ENCODE measurements around the gene ETV3. TPM values are rescaled to one million over a fixed set of nuclear protein-coding genes. Genes with fewer than 3 reads are reported as not detected.
A peak's percentile ranks its signal among the peaks of the same experiment; 100 is the strongest.
"Not testable (repeated sequence)": the region's sequence is repeated elsewhere in the genome, so short reads cannot be mapped to it uniquely, and the experiment has no call there.

The ETV3 gene
- total RNA-seq (2014; rRNA removed): 7.6 and 11.4 TPM in 2 replicates
- polyA plus RNA-seq (2012): 7.7 TPM

DNA sequence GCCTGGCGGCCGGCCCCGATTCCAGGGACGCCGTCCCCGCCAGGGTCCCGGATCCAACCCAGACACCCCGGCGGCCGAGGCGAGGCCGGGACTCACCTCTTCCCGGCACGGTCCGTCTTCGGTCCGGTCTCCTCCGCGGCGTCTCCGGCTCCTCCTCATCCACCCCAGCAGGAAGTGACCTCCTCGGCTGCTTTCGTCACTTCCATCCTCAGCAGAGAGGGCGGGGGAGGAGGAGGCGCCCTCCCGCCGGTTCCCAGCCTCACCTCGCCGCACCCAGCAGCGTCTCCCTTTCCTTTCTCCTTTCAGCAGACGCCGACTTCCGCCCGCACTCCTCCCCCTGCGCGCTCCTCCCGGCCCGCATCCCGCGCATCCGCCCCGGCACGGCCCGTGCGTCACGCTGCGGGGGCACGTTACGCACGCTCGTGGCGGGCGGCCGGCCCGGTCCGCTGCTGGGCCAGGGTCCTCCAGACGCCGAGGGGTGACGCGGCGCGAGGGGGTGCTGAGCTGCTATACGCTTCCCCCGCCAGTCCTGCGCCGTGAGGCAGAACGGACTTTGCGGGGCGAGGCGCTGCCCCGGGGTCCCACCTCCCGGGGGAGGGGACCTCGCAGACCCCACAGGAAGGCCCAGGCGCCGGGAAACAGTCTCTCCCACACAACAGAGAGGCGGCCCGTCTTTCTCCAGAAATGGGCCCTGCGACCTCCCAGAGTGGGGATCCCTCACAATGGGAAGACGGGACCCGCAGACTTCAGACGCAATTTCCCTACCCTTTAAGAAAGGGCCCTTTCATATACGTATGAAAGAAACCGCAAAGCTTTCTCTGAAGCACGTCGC, at the start of gene ETV3:
Gene ETV3, minus strand, starts transcription at position 176 of the 832 bp plus-strand sequence. CDS start 2,043 bp downstream, outside the sequence.
- peak; percentile 87 for DNase-seq (ENCODE audit: low read depth)

DNA sequence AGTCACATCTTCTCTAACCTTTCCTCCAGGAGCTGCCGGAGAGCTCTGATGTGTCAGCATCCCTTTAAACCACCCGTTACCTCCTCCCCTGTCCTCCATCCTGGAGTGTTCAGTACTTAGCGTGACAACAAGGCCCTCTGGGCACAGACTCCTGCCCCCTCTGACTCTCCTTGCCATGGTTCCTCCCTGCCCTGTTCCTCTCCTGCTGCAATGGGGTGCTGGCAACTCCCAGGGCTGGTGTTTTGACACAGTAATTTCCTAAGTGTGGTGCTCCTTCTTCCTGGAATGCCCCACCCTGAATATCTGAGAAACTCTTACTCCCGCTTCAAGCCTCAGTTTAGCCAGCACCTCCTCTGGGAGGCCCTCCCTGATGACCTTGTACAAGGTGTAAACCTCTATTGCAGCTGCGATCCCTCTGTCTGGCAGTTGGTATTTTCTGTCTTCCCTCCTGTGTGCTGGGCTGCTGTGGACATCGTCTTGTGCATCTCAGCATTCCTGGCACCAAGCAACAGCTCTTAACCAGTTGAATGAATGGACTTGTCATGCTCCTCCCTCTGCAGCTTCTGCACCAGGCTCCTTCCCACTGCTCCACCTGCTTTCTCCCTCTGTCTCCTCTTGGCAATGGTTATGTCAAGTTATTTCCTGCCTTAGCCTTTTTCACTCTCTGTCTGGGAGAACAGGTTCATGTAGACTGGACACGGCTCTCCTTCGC, 48.2 kb upstream of the ETV3 start:
- no peak for DNase-seq (ENCODE audit: low read depth)

DNA sequence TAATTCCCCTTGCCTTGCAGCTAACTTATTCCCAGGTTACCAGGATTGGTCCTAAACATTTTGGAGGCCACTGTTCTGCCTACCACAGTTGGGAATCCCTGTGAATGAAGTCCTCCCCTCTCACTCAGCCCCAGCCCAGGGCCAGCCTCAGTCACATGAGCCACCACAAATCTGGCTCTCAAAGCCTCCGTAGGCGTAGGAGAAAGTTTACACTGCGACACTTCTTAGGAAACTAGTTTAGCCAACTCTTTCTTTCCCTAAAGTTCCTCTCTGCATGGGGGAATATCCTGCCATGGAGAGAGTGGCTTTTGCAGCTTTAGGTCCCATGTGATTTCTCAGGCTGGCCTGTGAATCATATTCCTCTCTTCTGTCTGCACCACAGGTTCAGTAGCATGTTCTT, 45.7 kb upstream of the ETV3 start:
- no peak for DNase-seq (ENCODE audit: low read depth)

DNA sequence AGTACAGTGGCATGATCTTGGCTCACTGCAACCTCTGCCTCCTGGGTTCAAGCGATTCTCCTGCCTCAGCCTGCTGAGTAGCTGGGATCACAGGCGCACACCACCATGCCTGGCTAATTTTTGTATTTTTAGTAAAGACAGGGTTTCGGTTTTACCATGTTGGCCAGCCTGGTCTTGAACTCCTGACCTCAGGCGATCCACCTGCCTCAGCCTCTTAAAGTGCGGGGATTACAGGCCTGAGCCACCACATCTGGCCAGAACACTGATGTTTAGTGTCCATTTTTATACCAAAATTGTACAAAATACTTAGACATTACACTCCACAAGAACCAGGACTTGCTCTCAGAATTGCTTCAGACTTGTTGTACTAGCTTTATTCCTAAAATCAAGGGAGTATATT, 44.2 kb upstream of the ETV3 start:
- not testable (repeated sequence) for DNase-seq (ENCODE audit: low read depth)

DNA sequence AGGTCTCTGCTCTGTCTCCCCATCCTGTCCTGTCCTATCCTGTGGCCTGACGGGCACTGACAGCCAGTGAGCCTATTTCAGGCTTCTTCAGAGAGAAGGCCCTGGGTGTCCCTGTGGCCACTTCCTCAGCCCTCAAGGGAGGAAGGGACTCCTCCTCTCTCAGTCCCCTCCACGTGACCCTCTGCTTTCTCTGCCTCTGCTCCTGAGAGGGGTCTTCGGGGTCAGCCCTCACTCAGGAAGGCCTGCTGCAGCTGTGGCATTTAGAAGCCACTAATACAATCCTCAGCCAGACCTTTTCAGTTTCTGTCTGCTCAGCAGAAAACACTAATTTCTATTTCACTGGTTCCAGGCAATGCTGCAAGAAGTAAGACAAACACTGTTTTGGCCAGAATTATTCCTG, 43.6 kb upstream of the ETV3 start:
- DNase-seq (ENCODE audit: low read depth): no peak

DNA sequence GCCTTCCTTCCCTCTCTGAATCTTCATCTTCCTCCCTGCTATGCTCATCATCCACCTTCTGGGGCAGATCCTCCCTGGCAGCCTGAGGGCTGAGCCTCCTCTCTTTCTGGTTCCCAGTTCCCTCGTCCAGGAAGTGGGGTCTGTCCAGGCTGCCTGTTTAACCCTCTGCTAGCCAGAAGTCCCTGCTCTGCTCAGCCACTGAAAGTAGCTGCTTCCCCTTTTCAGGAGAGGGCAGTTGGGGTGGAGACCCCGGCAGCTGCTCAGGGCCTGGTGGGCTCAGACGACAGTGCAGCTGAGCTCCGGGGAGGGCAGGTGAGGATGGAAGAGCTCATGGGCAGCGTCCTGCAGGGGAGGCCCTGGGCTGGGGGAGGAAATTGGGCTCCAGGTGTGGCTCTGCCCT, 43.1 kb upstream of the ETV3 start:
- no peak for DNase-seq (ENCODE audit: low read depth)

DNA sequence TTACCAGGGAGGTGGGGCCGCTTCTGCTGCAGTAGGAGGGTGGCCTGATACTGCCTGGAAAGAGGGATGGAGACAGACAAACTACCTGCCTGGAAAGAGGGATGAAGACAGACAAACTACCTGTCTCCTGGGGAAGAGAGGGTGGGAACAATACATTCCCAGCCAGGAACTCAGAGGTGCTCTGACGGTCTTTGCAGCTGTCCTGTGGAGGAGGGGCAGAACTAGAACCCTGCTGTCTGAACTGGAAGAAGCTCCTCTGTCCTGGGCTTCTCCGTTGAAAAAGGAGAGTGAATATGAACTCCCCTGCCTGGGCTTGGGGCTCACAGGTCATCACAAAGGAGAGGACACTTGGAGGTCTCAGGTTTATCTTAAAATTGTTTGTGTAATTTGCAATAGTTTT, 40.3 kb upstream of the ETV3 start:
- no peak for DNase-seq (ENCODE audit: low read depth)

DNA sequence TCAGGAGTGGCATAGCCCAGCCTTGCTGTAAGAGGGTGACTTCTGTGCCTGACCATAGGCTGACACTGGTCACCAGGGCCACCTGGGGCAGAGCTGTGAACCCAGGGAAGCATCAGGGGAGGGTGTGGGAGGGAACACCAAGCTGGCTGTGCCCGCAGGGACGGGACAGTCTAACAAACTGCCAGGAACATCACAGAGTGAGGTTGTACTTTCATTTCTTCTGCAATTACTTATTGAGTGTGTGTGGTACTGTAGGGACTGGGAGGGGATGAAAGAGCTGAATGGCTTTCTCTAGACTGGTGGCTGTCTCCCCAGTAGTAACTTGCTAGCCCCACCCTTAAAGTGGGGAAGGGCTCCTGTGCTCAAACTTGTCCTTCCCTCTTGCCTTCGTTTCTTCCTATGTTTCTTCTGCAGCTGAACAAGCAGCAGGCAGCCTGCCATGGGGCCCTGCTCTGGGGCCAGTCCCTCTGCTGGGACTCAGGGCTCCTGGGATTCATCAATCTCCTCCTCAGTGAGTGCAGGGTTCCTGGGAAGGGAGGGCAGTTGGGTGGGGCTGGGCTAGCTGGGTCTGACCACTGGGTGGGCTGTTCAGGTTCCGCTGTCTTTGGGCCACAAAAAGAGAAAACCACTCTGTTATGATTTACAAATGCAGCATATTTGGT, 39.7 kb upstream of the ETV3 start:
- DNase-seq (ENCODE audit: low read depth): no peak

DNA sequence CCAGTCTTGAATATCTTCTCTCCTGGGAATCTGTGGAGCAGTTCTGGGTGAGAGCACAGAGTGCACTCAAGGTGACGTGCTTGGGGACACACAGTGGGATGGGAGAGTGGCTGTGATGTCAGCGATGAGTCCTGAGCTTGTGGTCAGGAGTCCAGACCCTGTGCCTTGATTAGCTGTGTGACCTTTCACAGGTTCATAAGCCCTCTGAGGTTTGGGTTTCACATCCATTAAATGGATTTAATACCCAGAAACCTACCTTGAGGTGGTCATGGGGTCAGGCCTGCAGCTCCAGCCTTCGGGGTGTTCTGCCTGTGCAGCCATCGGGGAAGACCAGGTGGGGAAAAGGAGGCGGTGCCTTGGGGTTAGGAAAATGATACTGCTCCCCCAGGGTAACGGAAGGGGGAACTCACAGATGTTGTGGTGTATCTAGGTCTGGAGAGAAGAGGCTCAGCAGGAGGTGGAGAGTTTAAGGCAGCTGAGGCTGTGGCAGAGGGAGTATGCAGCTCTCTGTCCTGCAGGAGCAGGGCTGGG, 38.5 kb upstream of the ETV3 start:
- DNase-seq (ENCODE audit: low read depth): no peak

DNA sequence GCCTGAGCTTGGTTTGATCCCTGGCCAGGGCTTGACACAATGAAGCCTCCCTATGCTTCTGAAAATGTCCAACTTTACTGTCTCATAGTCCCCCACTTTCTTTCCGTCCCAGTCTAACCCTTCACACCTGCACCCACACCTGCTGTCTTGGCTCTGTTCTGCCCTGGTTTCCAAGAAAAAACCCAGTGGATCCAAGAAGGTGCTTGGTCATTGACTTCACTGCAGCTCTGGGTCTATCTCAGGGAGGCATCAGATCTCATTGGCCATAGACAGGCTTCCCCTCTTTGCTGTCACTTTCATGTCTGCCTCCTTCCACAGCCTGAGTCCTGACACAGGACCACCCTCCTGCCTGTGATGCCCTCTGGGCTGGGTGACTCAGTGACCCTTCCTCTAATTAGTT, 37.8 kb upstream of the ETV3 start:
- no peak for DNase-seq (ENCODE audit: low read depth)

DNA sequence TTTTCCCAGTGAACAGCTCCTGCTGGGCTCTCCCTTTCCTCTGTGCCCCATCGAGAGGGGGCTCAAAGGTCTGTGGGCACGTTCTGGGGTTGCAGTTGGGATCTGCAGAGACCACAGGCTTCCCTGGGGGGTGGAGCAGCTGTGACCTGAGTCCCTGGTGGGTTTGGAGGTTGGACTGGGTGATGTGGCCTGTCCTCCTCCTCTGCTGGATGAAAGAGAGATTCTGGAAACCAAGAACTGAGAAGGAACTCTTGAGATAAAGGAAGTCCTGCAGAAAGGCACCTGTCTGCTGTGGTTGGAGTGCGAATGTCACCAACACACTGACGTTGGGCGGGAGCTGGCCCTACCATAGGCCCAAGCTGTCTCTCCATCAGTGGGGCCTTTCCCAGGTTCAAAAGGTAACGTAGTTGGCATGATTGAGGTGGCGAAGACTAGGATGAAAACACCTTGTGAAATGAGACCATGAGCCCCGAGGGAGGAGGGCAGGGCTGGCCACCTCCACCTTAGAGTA, 35.8 kb upstream of the ETV3 start:
- no peak for DNase-seq (ENCODE audit: low read depth)

DNA sequence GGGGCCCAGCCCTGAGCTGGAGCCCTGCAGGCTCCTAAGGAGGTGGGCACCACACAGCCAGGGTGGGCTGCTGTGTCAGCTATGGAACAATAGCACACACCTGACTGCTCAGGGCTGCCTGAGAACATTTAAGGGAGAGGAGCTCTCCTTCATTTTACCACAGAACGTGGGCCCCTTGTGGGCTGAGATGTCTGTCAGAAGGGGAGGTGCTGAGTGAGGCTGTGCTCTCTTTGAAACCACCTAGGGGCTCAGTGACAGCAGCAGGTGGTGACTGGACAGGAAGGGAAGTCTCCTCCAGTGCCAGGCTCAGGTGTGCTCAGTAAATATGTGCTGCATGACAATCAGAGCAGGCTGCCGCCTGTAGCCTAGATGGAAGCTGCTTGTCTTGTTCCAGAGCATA, 35.0 kb upstream of the ETV3 start:
- not testable (repeated sequence) for DNase-seq (ENCODE audit: low read depth)

DNA sequence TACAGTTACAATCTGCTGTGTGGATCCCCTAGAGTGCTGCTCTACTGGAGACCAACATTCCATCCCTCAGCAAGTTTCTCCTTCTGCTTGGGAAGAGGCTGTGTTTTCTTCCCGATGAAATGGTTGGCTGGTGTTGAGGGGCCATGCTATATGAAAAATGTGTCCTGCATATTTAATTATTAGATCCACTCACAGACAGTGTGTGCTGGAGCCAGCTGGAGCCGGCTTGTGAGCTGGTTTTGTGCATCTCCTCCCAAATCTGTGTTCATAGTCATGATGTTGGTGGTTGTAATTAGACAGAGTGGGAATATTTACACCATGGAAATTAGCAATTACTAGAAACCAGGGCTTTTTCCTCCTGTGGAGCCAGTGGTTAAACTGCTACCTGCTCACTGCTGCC, 34.4 kb upstream of the ETV3 start:
- not testable (repeated sequence) for DNase-seq (ENCODE audit: low read depth)

DNA sequence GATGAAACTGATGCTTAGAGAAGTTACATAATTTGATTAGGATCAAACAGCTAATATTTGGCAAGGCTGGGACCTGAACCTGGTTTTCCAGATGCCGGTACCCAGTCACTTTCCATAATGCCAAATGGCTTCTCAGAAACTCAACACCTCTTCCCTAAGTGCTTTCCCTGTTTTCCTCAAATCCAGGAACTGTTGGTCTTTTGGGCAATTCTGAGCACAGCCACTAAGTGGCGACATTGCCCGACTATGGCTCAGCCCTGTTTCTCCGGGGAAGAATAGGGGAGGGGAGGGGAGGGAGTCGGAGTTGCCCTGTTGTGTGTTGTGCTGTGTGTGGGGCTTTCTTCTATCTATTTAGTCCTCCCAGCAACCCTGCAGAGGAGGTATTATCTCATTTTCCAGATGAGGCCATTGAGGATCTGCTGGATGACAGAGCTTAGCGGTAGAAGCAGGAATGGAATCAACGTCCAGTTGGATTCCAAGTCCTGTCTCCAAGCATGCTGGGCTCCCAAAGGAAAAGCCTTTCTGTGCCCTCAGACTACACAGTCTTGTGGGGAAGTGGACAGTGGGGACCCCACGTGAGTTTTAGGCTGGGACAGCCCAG, 33.8 kb upstream of the ETV3 start:
- DNase-seq (ENCODE audit: low read depth): peak; percentile 9

DNA sequence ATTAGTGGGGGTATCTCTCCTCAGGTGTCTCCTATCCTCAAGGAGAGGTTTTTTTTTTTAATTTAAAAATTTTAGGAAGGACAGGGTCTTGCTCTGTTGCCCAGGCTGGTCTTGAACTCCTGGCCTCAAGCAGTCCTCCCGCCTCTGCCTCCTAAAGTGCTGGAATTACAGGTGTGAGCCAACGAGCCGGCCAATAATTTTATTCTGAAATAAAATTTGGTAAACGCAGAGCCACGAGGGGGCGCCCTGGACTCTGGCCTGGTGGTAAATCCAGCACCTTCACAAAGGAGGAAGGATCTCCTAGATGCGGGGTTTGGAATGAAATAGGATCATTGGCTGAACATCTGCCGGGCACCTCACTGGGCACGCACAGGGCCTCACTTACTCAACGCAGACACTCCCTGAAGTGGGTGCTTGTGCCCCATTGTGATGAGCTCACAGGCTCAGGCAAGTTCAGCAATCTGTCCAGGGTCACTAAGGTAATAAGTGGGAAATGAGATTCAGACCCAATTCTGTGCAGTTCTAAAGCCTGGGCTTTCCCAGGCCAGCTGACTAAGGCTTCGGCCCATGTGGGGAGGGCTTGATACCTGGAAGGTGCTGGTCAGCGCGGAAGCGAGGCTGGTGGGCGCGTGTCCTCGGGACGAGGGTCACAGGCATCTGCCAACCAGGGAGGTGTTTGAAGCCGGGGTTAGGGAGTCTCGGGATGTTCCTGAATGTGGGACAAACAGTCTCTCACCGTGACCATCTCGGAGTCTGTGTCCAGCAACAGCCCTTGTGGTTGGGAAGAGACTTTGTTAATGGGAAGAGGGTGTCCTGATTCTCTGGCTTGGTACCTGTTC, 32.7 kb upstream of the ETV3 start:
- DNase-seq (ENCODE audit: low read depth): no peak

DNA sequence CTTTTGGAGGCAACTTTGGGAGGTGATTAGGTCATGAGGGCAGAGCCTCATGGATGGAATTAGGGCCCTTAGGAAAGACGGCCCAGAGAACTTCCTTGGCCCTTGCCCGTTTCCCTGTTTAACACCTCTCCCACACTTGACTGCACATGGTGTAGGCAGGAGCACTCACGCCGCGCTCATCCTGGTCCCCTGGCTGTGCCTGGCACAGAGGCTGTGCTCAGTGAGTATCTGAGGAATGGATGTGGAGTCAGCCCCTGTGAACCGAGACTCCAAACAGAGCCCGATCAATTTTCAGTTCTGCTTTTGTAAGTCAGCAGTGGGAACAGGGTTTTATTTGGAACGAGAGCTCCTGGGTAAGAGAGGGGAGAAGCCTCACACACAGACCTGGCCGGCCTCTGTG, 29.8 kb upstream of the ETV3 start:
- DNase-seq (ENCODE audit: low read depth): no peak

DNA sequence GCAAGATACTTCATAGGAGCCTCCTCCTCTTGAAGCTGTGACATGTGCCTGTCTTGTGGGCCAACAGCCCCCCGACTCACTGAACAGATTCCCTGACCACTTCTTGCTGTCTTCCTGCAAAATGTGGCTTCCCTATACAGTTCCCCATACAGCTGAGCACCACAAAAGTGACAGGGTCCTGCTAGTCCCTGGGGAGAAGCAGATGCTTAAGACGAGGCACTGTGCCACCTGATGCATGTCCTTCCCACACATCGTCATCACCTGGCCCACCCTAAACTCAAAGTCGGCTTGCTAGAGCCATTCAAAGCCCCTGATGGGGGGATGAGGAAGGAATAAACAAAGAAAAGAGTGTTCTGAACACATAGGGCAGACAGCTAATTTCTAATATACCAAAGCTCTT, 29.2 kb upstream of the ETV3 start:
- DNase-seq (ENCODE audit: low read depth): no peak

DNA sequence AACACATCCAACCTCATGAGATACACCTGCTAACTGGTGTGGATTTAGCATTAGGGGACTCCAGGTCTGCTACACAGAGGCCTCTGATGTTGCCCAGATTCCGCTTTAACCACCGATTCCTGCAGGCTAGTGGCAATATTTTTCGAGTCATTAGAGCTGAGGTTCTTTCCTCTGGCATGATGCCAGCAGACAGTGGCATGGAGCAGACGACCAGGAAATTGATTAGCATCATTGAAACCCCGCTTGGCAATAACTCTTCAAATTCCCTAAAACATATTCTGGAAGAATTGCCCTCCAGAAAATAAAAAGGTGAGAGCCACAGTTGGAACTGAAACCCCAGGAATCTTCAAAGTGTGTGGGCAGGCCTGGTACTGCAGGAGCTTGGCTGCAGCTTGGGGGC, 28.4 kb upstream of the ETV3 start:
- no peak for DNase-seq (ENCODE audit: low read depth)

DNA sequence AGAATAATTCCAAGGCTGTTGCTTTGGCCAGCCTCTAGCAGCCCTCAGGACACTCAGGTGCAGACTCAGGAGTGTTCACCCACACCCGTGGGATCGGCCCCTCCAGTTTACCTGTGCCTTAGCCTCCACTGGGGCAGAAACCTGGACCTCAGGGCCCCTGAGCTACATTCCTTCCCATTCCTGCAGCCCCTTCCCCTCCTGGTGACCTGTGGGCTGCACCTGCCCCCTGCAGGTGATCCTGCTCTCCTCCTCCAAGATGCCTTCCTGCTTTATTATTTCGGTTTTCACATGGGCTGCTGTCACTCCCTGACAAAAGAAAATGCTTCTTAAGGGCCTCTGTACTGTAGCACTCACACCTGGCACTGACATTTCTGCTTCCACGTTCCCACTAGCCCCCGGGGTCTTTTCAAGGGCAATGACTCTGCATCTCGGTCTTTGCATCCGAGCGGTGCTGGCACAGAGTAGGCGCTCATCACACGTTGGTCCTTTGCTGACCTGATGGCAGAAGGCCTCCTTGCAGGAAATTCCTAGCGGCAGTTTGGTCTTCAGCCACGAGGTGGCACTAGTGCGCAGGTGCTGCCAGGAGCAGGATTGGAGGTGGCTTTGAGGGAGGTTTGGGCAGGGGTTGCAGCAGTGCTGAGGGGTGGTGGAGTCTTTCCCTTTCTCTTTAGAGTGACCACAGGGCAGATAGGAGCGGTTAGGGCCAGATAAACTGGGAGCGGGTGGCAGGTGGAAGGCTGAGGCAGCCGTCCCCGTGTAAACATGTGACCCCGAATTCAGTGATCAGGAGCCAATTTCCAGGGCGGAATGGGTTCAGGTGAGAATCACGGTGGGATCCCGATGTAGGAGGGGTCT, 25.3 kb upstream of the ETV3 start:
- peak; percentile 35 for DNase-seq (ENCODE audit: low read depth)

DNA sequence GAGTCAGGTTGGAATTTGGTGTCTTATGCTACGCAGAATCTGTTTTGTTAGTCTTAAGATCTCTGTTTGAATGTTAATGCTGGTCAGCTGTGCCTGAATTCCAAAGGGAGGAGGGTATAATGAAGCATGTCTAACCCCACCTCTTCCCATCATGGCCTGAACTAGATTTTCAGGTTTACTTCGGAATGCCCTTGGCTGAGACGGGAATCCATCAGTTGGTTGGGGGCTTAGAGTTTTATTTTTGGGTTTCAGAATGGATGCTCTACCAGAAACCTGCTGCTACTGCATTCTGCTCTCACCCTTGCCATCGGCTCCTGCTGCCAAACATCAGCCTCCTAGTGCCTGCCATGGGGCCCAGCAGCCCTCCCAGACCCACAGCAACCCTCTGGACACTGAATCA, 24.1 kb upstream of the ETV3 start:
- no peak for DNase-seq (ENCODE audit: low read depth)
